Neutrophil (primary cell): ENCODE results near the gene BAD.

Experiments used
- H3K27ac ChIP-seq: fragments of 200-600 bp; sonication (generic); 2 replicates; pipeline ENCODE4 v1.5.1; 2016; ENCODE audit warnings: mild to moderate bottlenecking, moderate library complexity
- H3K27me3 ChIP-seq: fragments of 200-600 bp; sonication (generic); 2 replicates; pipeline ENCODE4 v1.6.0; 2016; ENCODE audit warnings: mild to moderate bottlenecking
- H3K36me3 ChIP-seq: fragments of 200-600 bp; sonication (generic); 2 replicates; pipeline ENCODE4 v1.5.1; 2017
- H3K4me1 ChIP-seq, 2 experiments: fragments of 200-600 bp in 1 of 2; sonication (generic) in 1 of 2; 1 replicate in 1 of 2; 2 replicates in 1 of 2; pipeline versions ENCODE4 v1.5.1 to v1.6.1; 2013 to 2016; ENCODE audit warnings: low read depth in 1 of 2, low read length in 1 of 2, mild to moderate bottlenecking in 1 of 2, moderate library complexity in 1 of 2; ENCODE audit not compliant: control insufficient read depth in 1 of 2, insufficient read depth in 1 of 2
- H3K4me3 ChIP-seq, 2 experiments: fragments of 200-600 bp in 1 of 2; sonication (generic) in 1 of 2; 1 replicate in 1 of 2; 2 replicates in 1 of 2; pipeline ENCODE4 v1.5.1; 2013 to 2016; ENCODE audit warnings: low read depth in 1 of 2, low read length in 1 of 2, mild to moderate bottlenecking in 1 of 2, moderate library complexity in 1 of 2
- H3K9me3 ChIP-seq: fragments of 200-600 bp; sonication (generic); 2 replicates; pipeline ENCODE4 v1.5.1; 2016
- TF ChIP-seq, protein P1 (sequence below): fragments of 200-600 bp; sonication (generic); IDR thresholded peaks from 2 replicates; pipeline ENCODE4 v1.5.1; 2016; ENCODE audit warnings: antibody characterized with exemption

Gene BAD

DNA sequence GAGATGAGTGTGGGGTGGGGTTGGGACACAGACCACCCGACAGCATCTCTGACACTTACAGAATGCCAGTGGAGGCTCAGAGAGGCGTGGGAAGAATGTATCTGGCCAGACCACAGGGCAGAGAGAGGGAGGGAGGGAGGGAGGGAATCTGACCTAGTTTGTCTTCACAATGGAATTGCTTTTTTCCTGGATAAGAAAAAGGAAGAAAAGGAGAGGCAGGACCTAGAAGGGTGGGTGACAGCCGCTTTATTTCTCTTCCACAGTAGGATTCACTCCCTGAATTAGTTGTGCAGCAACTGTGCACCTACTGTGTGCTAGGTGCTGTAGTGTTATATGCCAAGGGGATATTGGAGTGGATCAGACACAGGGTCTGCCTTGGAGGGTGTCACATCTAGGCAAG, 10.3 kb upstream of the BAD start:
- Histone ChIP-seq H3K4me1 (peaks cover 4 to 28% of the 10 kb centered on the region in 2 experiments), H3K36me3 (no peaks in the 10 kb centered on the region), H3K4me3 (no peak overlapping the region), H3K27ac (no peak overlapping the region), H3K27me3 (peaks cover 100% of the 10 kb centered on the region), H3K9me3 (no peaks in the 10 kb centered on the region)
- TF ChIP-seq, protein P1, sequence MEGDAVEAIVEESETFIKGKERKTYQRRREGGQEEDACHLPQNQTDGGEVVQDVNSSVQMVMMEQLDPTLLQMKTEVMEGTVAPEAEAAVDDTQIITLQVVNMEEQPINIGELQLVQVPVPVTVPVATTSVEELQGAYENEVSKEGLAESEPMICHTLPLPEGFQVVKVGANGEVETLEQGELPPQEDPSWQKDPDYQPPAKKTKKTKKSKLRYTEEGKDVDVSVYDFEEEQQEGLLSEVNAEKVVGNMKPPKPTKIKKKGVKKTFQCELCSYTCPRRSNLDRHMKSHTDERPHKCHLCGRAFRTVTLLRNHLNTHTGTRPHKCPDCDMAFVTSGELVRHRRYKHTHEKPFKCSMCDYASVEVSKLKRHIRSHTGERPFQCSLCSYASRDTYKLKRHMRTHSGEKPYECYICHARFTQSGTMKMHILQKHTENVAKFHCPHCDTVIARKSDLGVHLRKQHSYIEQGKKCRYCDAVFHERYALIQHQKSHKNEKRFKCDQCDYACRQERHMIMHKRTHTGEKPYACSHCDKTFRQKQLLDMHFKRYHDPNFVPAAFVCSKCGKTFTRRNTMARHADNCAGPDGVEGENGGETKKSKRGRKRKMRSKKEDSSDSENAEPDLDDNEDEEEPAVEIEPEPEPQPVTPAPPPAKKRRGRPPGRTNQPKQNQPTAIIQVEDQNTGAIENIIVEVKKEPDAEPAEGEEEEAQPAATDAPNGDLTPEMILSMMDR = no peak

DNA sequence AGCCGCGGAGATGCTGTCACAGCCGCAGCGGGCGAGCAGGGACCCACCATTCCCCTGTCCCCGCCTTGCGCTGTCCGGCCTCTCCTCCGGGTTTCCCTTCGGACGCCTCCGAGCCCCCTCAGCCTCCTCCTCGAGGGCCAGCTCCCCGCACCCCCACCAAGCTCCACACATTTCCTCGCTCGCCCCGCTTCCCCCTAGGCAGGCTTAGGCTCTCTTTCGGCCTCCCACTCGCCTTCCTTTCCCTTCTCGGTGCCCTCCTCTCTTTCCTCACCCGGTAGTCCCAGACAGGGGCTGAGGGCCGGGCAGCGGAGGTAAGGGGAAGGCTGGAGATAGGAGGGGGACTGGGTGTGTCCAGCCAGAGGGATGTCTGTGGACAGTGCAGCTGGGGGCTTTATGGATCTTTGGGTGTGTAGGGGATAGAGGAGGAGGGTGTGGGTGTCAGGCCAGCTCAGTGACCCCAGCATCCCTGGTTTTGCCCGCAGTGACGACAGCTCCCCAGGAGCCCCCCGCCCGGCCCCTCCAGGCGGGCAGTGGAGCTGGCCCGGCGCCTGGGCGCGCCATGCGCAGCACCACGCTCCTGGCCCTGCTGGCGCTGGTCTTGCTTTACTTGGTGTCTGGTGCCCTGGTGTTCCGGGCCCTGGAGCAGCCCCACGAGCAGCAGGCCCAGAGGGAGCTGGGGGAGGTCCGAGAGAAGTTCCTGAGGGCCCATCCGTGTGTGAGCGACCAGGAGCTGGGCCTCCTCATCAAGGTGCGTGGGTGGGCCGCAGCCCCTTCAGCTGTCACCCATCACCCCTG, 8.2 kb upstream of the BAD start:
- TF ChIP-seq, protein P1 = no peak
- no peaks in the 10 kb centered on the region for H3K36me3 ChIP-seq
- peaks cover 0 to 19% of the 10 kb centered on the region in 2 experiments for H3K4me1 ChIP-seq
- H3K4me3 ChIP-seq = peak overlapping the region in 1 of 2 experiments; percentile 14
- no peaks in the 10 kb centered on the region for H3K9me3 ChIP-seq
- peaks cover 86% of the 10 kb centered on the region for H3K27me3 ChIP-seq
- no peak overlapping the region for H3K27ac ChIP-seq

DNA sequence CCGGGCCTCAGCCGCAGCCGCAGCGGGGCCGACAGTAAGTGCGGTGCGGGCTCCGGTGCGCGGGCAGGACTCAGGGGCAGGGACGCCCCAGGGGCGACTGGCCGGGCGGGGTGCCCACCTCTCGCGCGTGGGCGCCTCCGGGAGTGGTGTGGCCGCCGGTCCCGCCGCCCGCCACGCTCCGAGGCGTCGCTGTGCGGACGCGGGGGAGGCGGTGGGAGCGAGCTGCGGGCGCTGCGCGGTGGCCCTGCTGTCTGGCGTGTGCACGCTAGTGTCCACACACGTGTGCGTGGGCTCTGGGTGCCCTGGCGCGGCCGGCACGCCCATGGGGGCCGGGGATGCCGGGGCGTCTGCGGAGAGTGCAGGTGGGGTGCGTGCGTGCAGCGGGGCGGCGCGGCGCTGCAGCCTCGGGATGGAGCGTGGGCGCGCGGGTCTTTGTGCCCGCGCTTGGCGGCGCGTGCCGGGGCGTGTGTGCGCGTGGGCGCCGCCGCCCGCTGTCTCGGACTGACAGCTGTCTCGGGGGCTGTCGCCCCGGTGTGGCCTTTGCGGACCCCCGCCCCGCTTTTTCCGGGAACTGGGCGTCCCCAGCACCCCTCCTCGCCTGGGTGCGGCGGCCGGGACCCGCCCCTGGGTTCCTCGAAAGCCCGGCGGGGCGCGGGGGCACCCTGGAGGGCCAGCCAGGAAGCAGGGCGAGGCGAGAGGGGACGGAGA, 7.4 kb upstream of the BAD start:
- Histone ChIP-seq H3K9me3 (no peaks in the 10 kb centered on the region), H3K27ac (no peak overlapping the region), H3K4me3 (peak overlapping the region in 1 of 2 experiments; percentile 14), H3K4me1 (peaks cover 0 to 19% of the 10 kb centered on the region in 2 experiments), H3K27me3 (peaks cover 78% of the 10 kb centered on the region), H3K36me3 (no peaks in the 10 kb centered on the region)
- TF ChIP-seq, protein P1 = no peak

DNA sequence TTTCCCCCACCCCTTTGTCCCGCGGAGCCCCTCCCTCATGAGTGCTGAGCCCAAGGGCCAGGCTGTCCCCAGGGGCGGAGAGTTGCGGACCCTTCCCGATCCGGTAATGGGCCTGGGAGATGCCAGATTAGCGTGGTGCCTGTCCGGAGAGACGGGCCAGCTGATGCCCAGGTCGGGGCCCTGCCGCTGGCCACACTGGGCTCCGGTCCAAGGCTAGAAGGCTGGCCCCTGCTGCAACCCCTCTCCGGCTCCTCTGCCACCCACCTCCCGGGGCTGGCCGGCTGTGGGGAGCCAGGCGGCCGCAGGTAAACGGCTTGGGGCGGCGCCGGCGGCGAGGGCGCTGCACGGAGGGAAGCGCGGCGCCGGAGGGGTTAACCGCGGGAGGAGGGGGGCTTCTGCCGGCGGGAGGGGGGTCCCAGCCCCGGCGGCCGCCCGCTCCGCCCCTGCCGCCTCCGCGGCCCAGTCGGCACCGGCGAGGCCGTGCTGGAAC, 6.8 kb upstream of the BAD start, which contains the start of gene KCNK4:
Gene KCNK4 (plus strand): TSS at position 41 of the 490 bp plus-strand sequence. CDS start 1,717 bp downstream, outside the sequence.
- TF ChIP-seq, protein P1 = no peak
- no peak within 1 kb of the TSS for H3K27ac ChIP-seq
- H3K27me3 ChIP-seq = peaks cover 73% of the 10 kb centered on the region

DNA sequence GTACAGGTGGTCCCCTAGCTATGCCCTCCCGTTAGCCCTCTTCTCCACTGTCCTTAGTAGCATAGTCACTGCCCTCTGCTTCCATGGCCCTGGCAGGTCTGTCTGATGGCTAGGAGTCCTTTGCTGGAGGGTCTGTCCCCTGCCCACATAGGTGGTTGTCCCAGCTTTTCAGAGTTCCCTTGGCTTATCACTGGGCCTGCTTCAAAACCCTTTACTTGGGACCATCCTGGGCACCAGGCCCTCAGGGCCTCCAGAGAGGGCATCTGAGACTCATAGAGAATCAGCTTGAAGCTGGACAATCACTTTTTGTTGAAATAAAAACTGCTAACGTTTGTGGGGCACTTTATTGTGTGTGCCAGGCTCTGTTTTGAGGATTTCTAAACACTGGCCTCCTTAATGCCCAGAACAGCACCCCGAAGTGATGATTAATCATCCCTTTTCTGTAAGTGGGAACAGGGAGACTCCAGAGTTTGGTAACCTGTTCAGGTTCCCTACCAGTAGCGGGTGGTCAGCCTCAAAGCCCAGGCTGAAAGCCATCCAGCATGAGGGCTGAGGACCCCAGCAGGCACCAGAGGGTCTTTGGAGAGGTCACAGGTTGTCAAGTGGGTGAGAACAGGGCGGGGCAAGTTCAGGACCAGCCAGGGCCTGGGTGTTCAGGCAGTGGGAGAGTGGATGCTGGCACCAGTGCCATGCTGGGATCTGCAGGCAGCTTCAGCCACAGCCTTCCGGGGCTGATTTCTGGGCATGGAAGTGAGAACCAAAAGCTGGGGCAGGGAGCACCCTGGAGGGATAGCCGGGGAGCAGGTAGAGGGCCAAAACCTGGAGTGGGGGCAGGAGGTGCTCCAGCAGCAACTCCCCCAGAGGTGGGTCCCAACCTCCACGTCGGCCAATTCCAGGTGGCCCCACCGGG, 6.1 kb upstream of the BAD start:
- H3K36me3 ChIP-seq = no peaks in the 10 kb centered on the region
- TF ChIP-seq, protein P1 = no peak
- H3K27ac ChIP-seq = no peak overlapping the region
- no peak overlapping the region for H3K4me3 ChIP-seq
- no peaks in the 10 kb centered on the region for H3K9me3 ChIP-seq
- peaks cover 7 to 29% of the 10 kb centered on the region in 2 experiments for H3K4me1 ChIP-seq
- peaks cover 66% of the 10 kb centered on the region for H3K27me3 ChIP-seq

More for the DNA sequence above, 6.8 kb upstream of the BAD start, which contains the start of gene KCNK4:
- peak within 1 kb of the TSS in 1 of 2 experiments; percentile 14 for H3K4me3 ChIP-seq
- H3K4me1 ChIP-seq = peaks cover 3 to 23% of the 10 kb centered on the region in 2 experiments
- H3K36me3 ChIP-seq = no peaks in the 10 kb centered on the region
- no peaks in the 10 kb centered on the region for H3K9me3 ChIP-seq
